IPS-18a (cell line): ENCODE data around the gene CREB5.

ENCODE experiments used
- H3K27ac ChIP-seq: one replicate; pipeline ENCODE4 v1.5.1; 2013; ENCODE audit warnings: low read length
- H3K27me3 ChIP-seq: one replicate; pipeline ENCODE4 v1.6.1; 2013; ENCODE audit warnings: mild to moderate bottlenecking, low read length; ENCODE audit not compliant: control insufficient read depth, insufficient read depth
- H3K36me3 ChIP-seq: one replicate; pipeline ENCODE4 v1.6.1; 2013; ENCODE audit warnings: low read depth, low read length; ENCODE audit not compliant: control insufficient read depth
- H3K4me1 ChIP-seq: one replicate; pipeline ENCODE4 v1.6.1; 2013; ENCODE audit warnings: low read depth, low read length; ENCODE audit not compliant: control insufficient read depth
- H3K4me3 ChIP-seq: one replicate; pipeline ENCODE4 v1.5.1; 2013; ENCODE audit warnings: low read length
- H3K9ac ChIP-seq: one replicate; pipeline ENCODE4 v1.6.1; 2013; ENCODE audit warnings: mild to moderate bottlenecking, low read length, moderate library complexity
- H3K9me3 ChIP-seq: one replicate; pipeline ENCODE4 v1.6.1; 2013; ENCODE audit warnings: low read depth, low read length; ENCODE audit not compliant: control insufficient read depth

The CREB5 gene

DNA sequence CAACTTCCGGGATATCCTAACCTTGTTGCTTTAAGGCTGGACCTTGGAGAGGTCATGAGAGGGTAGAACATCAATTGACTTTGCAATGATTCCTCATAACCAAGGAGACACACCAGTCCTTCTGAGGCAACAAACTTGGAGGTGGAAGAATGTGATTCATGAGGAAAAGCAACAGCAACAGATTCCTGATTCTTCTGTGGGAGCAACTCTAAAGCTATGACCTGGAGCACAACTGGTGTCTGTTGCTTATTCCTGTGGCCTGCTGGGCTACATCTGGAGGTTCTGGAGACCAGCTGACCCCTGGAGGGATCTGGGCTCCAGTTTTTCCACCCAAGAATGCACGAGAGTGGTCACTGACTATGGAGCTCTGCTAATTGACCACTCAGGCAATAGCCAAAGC, 116.6 kb downstream of the CREB5 start:
- Histone ChIP-seq H3K9me3 (no peaks in the 10 kb centered on the region), H3K4me3 (no peak overlapping the region), H3K9ac (no peak overlapping the region), H3K36me3 (no peaks in the 10 kb centered on the region), H3K27me3 (no peaks in the 10 kb centered on the region), H3K27ac (no peak overlapping the region), H3K4me1 (peaks cover 13% of the 10 kb centered on the region)

DNA sequence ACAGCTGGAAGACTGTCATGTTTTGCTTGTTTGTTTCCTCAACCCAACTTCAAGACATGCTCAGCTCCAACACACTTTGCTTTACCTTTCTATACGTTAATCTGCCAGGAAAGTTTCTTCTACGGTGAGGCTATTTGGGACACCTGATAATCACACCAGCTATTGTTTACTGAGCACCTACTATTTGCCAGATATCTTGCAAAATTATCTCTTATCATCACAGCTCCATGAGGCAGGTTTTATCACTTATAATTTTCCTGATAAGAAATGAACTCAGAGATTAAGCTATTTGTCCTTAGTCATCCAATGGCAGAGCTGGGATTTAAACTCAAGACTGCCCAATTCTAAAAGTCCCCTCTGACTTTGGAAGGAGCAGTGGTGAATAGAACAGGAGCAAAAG, 117.4 kb downstream of the CREB5 start:
- Histone ChIP-seq H3K9ac (no peak overlapping the region), H3K27ac (no peak overlapping the region), H3K4me3 (no peak overlapping the region), H3K4me1 (peaks cover 13% of the 10 kb centered on the region), H3K27me3 (no peaks in the 10 kb centered on the region), H3K9me3 (no peaks in the 10 kb centered on the region), H3K36me3 (no peaks in the 10 kb centered on the region)

DNA sequence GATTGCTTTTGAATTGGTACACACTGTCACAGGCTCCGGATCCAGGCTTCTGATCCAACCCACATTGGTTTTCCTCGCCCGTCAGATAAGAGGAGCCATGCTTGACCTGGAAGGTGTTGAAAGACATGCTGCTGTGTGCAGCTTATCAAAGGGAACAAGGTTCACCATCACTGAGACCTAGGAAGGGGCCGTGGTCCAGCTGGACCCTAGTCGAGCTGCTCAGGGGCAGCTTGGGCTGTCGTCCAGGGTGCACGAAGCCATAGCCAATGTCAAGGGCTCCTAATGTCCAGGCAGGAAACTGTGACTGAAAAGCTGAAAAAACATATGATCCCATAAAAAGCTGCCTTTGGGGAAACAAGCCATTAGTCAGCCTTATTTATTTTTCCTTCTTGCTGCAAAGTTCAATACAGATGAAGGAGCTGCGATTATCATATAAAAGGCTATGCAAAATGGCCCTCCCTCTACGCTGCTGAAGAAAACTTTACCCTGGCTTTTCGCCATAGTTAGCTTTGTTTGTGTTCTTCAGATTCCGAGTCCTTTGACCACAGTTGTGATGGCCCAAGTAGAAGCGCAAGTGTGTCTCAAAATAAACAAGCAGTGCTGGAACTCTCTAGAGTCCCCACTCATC, 118.0 kb downstream of the CREB5 start:
- H3K9me3 ChIP-seq: no peaks in the 10 kb centered on the region
- H3K27me3 ChIP-seq: no peaks in the 10 kb centered on the region
- no peak overlapping the region for H3K4me3 ChIP-seq
- H3K27ac ChIP-seq: no peak overlapping the region
- H3K9ac ChIP-seq: no peak overlapping the region
- peaks cover 13% of the 10 kb centered on the region for H3K4me1 ChIP-seq
- no peaks in the 10 kb centered on the region for H3K36me3 ChIP-seq

DNA sequence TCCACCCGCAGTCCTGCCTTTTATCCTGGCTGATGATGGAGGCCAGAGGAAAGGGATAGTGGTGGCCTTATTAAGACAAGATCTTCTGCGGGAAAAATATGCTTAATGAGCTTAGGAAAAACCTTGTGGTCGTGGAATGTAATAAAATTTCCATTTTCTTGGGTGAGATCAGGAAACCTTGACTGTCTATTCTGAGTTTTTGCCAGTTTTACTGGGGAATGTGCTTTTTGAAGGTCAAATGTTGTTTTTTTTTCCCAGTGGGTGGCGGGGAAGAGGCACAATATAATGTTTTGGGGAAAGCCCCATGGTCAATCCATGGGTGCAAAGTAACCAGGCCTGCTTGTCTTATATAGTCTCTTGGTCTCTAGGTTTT, 118.5 kb downstream of the CREB5 start:
- H3K27me3 ChIP-seq: no peaks in the 10 kb centered on the region
- H3K9ac ChIP-seq: no peak overlapping the region
- H3K4me3 ChIP-seq: no peak overlapping the region
- peaks cover 13% of the 10 kb centered on the region for H3K4me1 ChIP-seq
- no peaks in the 10 kb centered on the region for H3K36me3 ChIP-seq
- no peak overlapping the region for H3K27ac ChIP-seq
- no peaks in the 10 kb centered on the region for H3K9me3 ChIP-seq

DNA sequence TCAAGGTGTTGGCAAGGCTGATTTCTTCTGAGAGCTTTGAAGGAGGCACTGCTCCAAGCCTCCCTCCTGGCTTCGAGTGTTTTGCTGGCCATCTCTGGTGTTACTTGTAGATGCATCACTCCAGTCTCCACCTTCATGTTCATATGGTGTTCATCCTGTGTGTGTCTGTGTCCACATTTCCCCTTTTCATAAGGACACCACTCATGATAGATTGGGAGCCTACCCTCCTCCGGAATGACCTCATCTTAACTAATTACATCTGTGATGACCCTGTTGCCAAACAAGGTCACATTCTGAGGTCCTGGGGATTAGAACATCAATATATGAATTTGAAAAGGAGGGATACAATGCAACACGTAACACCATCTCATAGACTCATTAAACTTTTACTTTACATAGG, 119.0 kb downstream of the CREB5 start:
- no peaks in the 10 kb centered on the region for H3K36me3 ChIP-seq
- no peak overlapping the region for H3K4me3 ChIP-seq
- peaks cover 13% of the 10 kb centered on the region for H3K4me1 ChIP-seq
- no peaks in the 10 kb centered on the region for H3K27me3 ChIP-seq
- no peaks in the 10 kb centered on the region for H3K9me3 ChIP-seq
- H3K9ac ChIP-seq: no peak overlapping the region
- no peak overlapping the region for H3K27ac ChIP-seq

DNA sequence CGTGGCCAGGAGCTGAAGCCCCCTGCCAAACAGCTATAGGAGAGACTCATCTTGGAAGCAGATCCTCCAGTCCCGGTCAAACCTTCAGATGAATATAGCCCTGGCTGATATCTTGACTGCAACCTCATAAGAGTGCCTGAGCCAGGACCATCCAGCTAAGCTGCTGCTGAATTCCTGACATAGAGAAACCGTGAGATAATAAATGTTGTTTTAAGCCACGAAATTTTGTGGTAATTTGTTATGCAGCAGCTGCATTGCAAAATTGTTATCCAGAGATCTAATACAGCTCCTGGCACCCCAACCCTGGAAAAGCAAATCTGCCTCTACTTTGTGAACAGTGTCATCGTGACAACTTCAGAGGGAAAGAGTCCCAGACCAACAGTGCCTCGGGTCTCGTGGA, 119.9 kb downstream of the CREB5 start:
- no peak overlapping the region for H3K9ac ChIP-seq
- no peaks in the 10 kb centered on the region for H3K9me3 ChIP-seq
- no peaks in the 10 kb centered on the region for H3K36me3 ChIP-seq
- no peak overlapping the region for H3K27ac ChIP-seq
- H3K27me3 ChIP-seq: no peaks in the 10 kb centered on the region
- no peak overlapping the region for H3K4me3 ChIP-seq
- H3K4me1 ChIP-seq: peaks cover 13% of the 10 kb centered on the region

DNA sequence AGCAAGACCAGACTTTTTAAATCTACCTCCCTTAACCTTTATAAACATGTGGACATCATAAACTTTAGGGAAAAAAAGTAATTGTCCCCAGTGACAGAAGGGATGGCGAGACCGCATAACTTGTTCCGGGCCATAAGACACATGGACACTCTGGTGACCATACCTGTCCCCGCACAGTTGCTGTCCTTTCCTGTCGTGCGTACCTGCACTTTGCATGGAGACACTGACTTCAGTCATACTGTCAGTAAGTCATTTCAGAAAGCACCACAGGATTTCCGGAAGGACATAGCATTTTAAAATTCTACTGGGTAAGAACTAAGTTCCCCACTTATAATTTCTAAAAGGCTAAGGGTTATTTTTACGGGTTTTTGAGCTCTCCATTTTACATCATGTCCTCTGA, 120.9 kb downstream of the CREB5 start:
- Histone ChIP-seq H3K36me3 (no peaks in the 10 kb centered on the region), H3K9ac (no peak overlapping the region), H3K9me3 (no peaks in the 10 kb centered on the region), H3K4me1 (peaks cover 13% of the 10 kb centered on the region), H3K27me3 (no peaks in the 10 kb centered on the region), H3K4me3 (no peak overlapping the region), H3K27ac (no peak overlapping the region)

DNA sequence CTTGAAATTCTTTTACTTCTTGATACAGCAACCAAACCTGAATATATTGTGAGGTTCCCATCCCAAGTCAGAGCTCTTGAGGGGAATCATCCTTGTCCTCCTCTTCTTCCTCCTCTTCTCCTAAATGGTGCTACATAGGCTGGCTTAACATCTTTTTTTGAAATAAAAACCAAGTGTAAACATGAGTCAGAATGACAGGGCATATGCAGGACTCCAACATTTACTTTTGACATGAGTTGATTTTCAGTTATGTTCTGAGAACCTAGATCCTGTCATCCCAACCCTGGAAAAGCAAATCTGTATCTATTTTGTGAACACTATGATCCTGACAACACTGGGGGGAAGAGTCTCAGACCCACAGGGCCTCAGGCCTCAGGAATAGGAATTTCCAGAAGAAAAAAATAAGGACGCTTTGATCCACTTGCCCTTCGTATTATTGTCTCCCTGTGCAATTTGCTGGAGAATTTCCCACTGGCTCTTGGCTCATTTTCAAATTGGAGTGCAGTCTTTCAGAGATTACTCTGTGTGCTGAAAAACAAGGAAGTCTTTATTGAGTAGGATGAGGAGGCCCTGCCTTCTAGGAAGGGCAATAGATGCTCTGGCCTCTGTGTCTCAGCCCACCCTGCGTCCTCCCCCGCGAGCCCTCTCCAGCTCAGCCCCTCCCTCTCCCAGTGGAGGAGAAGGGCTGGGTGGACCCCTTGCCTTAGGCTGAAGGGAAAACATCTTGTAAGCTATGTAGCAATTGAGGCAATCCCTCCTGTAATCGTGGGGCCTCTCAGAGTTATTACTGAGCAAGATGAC, 121.6 kb downstream of the CREB5 start:
- Histone ChIP-seq H3K27me3 (no peaks in the 10 kb centered on the region), H3K4me3 (no peak overlapping the region), H3K9me3 (no peaks in the 10 kb centered on the region), H3K27ac (no peak overlapping the region), H3K4me1 (peaks cover 13% of the 10 kb centered on the region), H3K9ac (no peak overlapping the region), H3K36me3 (no peaks in the 10 kb centered on the region)

DNA sequence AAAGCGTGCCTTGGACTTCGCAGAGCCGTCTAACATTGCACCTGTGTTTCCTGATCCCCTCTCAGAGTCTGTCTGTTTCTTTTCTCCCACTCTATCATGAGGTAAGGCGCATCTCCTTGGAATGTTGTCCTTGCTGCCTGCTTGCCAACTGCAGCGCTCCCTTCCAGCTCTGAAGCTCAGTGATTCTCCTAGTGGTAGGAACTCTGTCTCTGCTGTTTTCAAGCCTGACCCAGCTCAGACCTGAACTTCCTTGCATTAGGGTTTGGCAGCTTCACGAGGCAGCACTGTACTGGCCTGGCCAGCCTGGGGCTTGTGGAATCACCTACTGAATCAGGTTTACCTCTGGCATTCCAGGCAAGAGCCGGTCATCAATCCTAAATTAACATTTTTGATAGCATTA, 123.9 kb downstream of the CREB5 start:
- no peak overlapping the region for H3K27ac ChIP-seq
- no peak overlapping the region for H3K4me3 ChIP-seq
- no peaks in the 10 kb centered on the region for H3K36me3 ChIP-seq
- H3K4me1 ChIP-seq: peaks cover under 1% of the 10 kb centered on the region
- H3K27me3 ChIP-seq: no peaks in the 10 kb centered on the region
- no peak overlapping the region for H3K9ac ChIP-seq
- H3K9me3 ChIP-seq: no peaks in the 10 kb centered on the region

DNA sequence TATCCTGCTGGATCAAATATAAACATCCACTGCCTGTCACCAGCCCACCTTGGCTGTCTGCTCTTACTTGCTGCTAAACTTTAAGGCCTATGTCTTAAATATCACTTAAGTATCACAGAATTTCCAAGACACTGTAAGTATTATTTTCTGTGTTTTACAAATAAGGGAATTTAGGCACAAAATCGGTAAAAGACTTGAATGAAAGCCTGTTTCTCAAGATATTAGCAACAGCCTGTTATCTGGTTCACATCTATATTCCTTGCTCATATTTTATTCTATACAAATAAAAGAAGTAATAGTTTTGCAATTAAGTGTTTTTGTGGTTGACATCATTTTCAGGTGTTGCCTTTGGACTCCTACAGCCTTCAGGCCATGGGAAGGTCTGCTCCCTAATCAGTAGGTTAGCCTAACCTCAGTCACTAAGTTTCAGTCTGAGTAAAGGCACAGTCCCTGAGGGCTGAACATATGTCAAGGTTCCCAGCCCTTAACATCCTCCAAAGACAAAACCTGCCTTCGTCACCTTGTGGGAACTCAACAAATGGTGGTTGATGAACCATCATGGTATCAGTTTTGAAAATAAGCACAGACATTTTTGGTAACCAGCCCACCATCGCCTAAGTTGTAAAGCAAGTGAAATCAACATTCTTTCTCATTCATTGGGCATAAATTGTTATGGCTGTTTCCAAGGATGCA, 127.1 kb downstream of the CREB5 start:
- Histone ChIP-seq H3K4me1 (no peaks in the 10 kb centered on the region), H3K36me3 (no peaks in the 10 kb centered on the region)

DNA sequence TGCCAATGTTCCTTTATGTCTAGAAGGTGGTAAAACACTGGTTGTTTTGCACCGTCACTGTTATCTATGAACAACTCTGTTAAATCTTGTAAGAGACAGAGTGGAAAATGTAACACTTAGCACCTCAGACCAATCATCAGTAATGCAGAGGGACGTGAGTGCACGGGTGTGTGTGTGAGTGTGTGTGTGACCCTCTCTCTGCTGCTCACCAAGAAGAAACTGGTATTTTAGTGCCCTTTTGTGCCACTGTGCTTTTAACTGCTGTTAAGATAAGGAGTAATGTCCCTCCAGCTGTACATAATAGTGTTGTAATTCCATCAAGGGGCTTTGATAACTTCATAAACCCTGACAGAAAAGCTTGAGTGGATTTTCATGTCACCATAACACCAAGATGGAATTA, 130.1 kb downstream of the CREB5 start:
- Histone ChIP-seq H3K27me3 (no peaks in the 10 kb centered on the region), H3K36me3 (no peaks in the 10 kb centered on the region), H3K9ac (no peak overlapping the region), H3K4me1 (no peaks in the 10 kb centered on the region), H3K9me3 (no peaks in the 10 kb centered on the region), H3K4me3 (no peak overlapping the region), H3K27ac (no peak overlapping the region)

More for the DNA sequence above, 127.1 kb downstream of the CREB5 start:
- no peaks in the 10 kb centered on the region for H3K27me3 ChIP-seq
- H3K9me3 ChIP-seq: no peaks in the 10 kb centered on the region
- H3K27ac ChIP-seq: no peak overlapping the region
- H3K4me3 ChIP-seq: no peak overlapping the region
- no peak overlapping the region for H3K9ac ChIP-seq
